HG03097 (cell line): ENCODE results near the gene OCIAD1.
"Not testable (repeated sequence)": the region's sequence is repeated elsewhere in the genome, so short reads cannot be mapped to it uniquely, and the experiment has no call there.

Experiments
- ATAC-seq: cut with Tn5 transposase; IDR thresholded peaks from one replicate; pipeline ENCODE4 v1.9.1; 2021; ENCODE audit not compliant: unreplicated experiment, low FRiP score

The OCIAD1 gene

GRCh38 chr4:48816297-48816696 is 14.6 kb upstream of the OCIAD1 start:
- ATAC-seq, result not testable (repeated sequence)

- ATAC-seq, result no peak
These were observed 13.9 kb upstream of the OCIAD1 start for GRCh38 chr4:48816971-48817370.

- ATAC-seq, result not testable (repeated sequence)
These were observed 9.5 kb upstream of the OCIAD1 start for GRCh38 chr4:48821431-48821830.

GRCh38 chr4:48827622-48828021 is 3.3 kb upstream of the OCIAD1 start:
- no peak for ATAC-seq

GRCh38 chr4:48831532-48832030 is 693 bp downstream of the OCIAD1 start:
- ATAC-seq, result no peak

GRCh38 chr4:48832571-48832970 is 1.7 kb downstream of the OCIAD1 start:
- ATAC-seq, result no peak

- no peak for ATAC-seq
These were observed 5.8 kb downstream of the OCIAD1 start for GRCh38 chr4:48836658-48837057.

GRCh38 chr4:48841045-48841827 is 10.3 kb downstream of the OCIAD1 start:
- no peak for ATAC-seq

- no peak for ATAC-seq
These were observed 14.0 kb downstream of the OCIAD1 start for GRCh38 chr4:48844843-48845242.

GRCh38 chr4:48848799-48849198 is 17.9 kb downstream of the OCIAD1 start:
- not testable (repeated sequence) for ATAC-seq

GRCh38 chr4:48851651-48852050 is 20.8 kb downstream of the OCIAD1 start:
- ATAC-seq, result no peak

GRCh38 chr4:48853604-48854394 is 22.9 kb downstream of the OCIAD1 start:
- no peak for ATAC-seq

GRCh38 chr4:48854395-48854683 is 23.5 kb downstream of the OCIAD1 start:
- ATAC-seq, result no peak

GRCh38 chr4:48854982-48855381 is 24.1 kb downstream of the OCIAD1 start:
- no peak for ATAC-seq

GRCh38 chr4:48858130-48858529 is 27.2 kb downstream of the OCIAD1 start:
- no peak for ATAC-seq

GRCh38 chr4:48862038-48862437 is 31.1 kb downstream of the OCIAD1 start:
- no peak for ATAC-seq

GRCh38 chr4:48862661-48863060 is 31.8 kb downstream of the OCIAD1 start:
- no peak for ATAC-seq

GRCh38 chr4:48863728-48864127 is 32.8 kb downstream of the OCIAD1 start:
- ATAC-seq, result no peak

GRCh38 chr4:48864696-48865095 is 33.8 kb downstream of the OCIAD1 start:
- ATAC-seq, result not testable (repeated sequence)

- ATAC-seq, result no peak
These were observed 47.1 kb downstream of the OCIAD1 start for GRCh38 chr4:48877827-48878535.
